SK-MEL-5 (cell line): ENCODE results near the gene CASP12. TPM values are rescaled to one million over a fixed set of nuclear protein-coding genes. Genes with fewer than 3 reads are reported as not detected.

ENCODE experiments used
- DNase-seq: peaks from one replicate; pipeline ENCODE4 v3.0.0-alpha.2; 2016; ENCODE audit warnings: low read depth, low spot score
- in situ Hi-C: cut with HindIII; loops from 2 replicates; pipeline ENCODE4 v1.10.0; 2016; ENCODE audit warnings: low sequenced_read_pairs, high pct_unique_total_duplicates, low pct_unique_long_range_greater_than_20kb
- small RNA-seq, 2 experiments: library from RNA; depleted of rRNA; stranded (forward); fragments of <200 nt; gene quantifications; one replicate each; pipeline ENCODE3, GENCODE V24; 2014
- total RNA-seq: library from RNA; depleted of rRNA; stranded (reverse); fragments of >200 nt; shearing (Covaris generic); gene quantifications from 2 replicates; pipeline ENCODE4 v1.2.3, GENCODE V29; 2014; rRNA removed

Gene CASP12
- total RNA-seq, 1 experiment from 2014 or later = not detected

GRCh38 chr11:104853276-104853675, 45.0 kb downstream of the CASP12 start:
- DNase-seq = no peak
- in situ Hi-C loops = no loop called here

GRCh38 chr11:104852811-104853210, 45.4 kb downstream of the CASP12 start:
- DNase-seq = no peak
- in situ Hi-C loops = no loop called here

GRCh38 chr11:104846216-104846615, 52.0 kb downstream of the CASP12 start:
- in situ Hi-C loops = no loop called here
- DNase-seq = peak; percentile 75

- in situ Hi-C loops = no loop called here
- DNase-seq = no peak
These were observed 53.8 kb downstream of the CASP12 start for GRCh38 chr11:104844451-104844850.

GRCh38 chr11:104843150-104843836, 55.0 kb downstream of the CASP12 start:
- no peak for DNase-seq
- in situ Hi-C loops = no loop called here

- no peak for DNase-seq
- in situ Hi-C loops = no loop called here
These were observed 56.2 kb downstream of the CASP12 start for GRCh38 chr11:104841973-104842525.

GRCh38 chr11:104841185-104841584, 57.1 kb downstream of the CASP12 start:
- in situ Hi-C loops = no loop called here

GRCh38 chr11:104837969-104838639, 60.2 kb downstream of the CASP12 start:
- DNase-seq = no peak
- in situ Hi-C loops = no loop called here

More at GRCh38 chr11:104841185-104841584, 57.1 kb downstream of the CASP12 start:
- peak; percentile 49 for DNase-seq

GRCh38 chr11:104836691-104837090, 61.6 kb downstream of the CASP12 start:
- DNase-seq = no peak
- in situ Hi-C loops = no loop called here

Small RNA genes within 50 kb of the gene (small RNA-seq; reads per million reads assigned to genes)
- 0 reads per million in 2 experiments for gene AP002004.1

Other genes starting within 250 kb of the CASP12 start
- 91.5 and 96.1 TPM in 2 replicates for gene CASP4, start 70.1 kb upstream of the CASP12 start, total RNA-seq
- gene CASP5, start 124.7 kb upstream of the CASP12 start, total RNA-seq = not detected in 2 replicates
- gene CASP1, start 136.7 kb upstream of the CASP12 start, total RNA-seq = 16.9 and 20.7 TPM in 2 replicates
- gene CARD16, start 146.9 kb upstream of the CASP12 start, total RNA-seq = 19.3 and 19.5 TPM in 2 replicates
- gene CARD18, start 241.3 kb upstream of the CASP12 start, total RNA-seq = not detected in 2 replicates